Stimulated activated CD4-positive, alpha-beta T cell treated with anti-CD3 and anti-CD28 coated beads, Interleukin-15, amount 100 ng/mL, for 1 hour (primary cell): ENCODE data around the gene HLA-DQB1.

Source experiments
- DNase-seq, 2 donors: peaks; one replicate each; pipeline ENCODE4 v3.0.0-alpha.2; 2020; ENCODE audit warnings: low read depth in 1 of 2, low spot score in 1 of 2

Gene HLA-DQB1

DNA sequence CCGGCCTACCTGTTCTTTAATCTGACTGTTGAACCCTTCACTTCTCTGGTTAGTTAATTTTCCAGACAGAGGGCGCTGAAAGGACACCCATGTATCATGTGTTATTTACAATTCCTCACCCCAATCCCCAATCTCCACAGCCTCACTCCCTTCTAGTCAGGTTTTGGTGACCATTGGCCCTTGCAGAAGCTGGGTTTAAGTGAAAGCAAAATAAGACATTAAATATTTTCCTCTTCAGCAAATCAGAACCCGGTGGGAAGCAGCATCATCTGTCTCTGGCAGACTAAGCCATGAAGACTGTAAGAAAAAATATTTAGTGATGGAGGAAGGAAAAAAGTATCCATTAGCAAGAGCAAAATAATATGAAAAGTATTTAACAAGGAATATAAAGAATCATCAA, 38.6 kb downstream of the HLA-DQB1 start:
- DNase-seq = no peak

DNA sequence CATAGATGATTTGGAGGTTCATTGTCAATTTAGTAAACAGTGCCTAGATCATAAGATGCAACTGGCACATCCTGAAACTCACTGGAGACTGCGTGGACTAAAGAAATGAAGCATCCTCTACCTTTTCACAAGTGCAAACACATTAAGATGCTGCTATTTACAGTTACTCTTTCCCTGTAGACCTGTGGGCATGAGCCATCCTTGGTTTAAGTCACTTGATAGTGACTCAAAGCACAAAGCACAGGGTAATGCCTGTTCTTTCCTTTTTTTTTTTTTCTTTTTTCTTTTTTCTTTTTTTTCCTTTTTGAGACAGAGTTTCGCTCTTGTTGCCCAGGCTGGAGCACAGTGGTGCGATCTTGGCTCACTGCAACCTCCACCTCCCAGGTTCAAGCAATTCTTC, 39.2 kb downstream of the HLA-DQB1 start:
- DNase-seq = no peak

DNA sequence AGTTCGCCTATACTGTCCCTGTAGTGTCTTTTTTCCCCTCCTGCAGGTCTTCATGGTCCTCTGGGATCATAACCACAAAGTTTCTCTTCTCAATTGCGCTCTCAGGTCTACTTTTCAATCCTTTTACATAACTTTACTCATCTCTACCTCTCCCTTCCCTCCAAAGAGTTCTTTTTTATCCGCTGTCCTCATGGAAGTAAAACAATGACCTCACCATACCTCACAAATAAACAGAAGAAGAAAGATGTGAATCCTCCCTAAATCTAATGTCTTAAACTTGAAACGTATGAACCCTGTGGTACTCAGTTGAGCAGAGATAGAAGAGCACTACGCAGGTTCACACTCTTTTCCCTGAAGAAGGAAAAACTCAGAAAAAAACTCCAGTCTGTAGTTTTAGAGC, 41.3 kb downstream of the HLA-DQB1 start:
- no peak for DNase-seq

DNA sequence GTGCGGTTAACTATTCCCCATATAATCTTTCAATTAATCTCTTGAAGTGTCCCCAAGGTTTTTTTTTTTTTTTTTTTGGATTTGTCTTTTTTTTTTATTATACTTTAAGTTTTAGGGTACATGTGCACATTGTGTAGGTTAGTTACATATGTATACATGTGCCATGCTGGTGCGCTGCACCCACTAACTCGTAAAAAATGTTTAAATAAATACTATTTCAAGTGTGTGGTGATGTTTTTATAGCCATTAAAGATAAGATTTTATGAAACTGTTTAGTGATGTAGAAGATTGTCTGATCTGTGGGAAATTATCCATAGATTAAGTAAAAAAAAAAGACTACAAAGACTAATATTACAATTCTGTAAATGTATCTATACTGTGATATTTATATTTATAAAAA, 41.9 kb downstream of the HLA-DQB1 start:
- no peak for DNase-seq

DNA sequence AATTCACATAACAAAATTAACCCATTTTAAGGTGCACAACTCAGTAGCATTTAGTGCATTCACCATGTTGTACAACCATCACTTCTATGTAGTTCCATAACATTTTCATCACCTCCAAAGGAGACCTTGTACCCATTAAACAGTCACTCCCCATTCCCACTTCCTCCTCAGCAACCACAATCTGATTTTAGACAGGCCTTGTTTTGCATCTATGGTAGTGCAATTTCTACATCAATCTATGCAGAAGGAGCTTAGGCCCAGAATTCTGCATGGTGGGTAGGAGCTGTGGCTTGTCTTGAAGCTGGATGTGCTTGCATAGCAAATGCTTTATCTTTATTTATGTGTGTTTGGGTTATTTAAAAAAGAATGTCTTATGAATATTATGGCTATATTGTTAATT, 42.8 kb downstream of the HLA-DQB1 start:
- DNase-seq = no peak

DNA sequence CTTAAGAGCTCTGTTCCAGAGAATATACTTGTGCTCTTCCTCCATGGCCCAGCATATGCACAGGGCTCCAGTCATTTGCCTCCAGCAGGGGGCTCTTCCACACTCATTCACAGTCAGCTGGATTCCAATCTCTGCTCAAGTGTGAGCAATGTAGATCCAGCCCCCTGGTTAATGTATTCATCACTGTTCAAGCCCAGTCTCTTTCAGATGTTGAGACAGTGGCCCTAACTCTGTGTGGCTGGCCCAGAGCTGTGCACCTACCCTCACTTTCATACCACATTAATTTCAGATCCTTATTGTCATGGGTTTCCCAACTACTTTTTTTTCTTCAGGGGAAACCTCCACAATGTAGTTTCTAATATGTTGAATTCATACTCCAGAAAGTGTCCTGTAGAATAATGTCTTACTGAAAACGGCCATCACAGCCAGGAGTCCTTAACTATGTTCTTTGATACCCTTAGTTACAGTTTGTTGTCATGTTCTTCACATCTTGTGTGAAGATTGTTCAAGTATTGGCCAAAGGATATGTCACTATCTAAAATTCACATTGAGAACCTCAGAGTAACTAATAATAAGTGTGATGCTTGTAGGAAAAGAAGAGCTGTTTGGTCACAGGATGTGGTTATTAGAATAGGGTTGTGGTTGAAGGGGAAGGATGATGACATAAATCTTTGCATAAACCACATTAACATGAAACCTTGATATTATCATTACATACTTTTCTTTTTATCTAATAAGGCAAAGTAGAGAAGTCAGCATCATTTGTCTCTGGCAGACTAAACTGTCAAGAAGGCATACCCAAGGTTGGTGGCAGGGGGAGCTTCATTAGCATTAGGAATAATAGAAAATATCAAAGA, 43.7 kb downstream of the HLA-DQB1 start:
- peak in 1 of 2 donors; percentile 4 for DNase-seq

DNA sequence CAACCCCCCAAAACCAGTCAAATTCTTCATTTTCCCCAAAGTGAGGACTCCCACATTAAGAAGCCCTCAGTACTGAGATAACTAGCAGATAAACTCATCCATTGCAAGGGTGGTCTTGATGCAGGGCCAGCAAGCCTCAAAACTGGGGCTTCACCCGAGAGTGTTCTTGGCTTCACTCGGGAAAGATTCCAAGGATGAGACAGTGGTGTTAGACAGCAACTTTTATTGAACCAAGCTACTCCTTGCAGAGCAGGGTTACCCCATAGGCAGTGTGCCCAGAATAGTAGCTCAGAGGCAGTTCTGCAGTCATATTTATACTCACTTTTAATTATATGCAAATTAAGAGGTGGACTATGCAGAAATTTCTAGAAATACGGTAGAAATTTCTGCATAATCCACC, 45.1 kb downstream of the HLA-DQB1 start:
- DNase-seq = no peak

DNA sequence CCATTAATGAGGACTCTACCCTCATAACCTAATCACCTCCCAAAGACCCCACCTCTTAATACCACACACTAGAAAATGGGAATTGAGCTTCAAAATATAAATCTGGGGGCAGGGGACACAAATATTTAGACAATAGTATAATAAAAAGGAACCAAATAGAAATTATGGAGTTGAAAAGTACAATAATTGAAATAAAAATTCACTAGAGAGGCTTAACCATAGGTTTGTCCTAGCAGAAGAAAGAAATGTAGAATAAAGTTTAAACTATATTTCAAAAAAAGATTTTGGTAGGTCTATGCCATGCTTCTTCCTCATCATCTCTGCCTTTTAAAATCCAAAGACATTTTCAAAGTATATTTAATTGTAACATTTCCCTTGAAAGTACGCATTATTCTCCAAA, 48.7 kb downstream of the HLA-DQB1 start:
- DNase-seq = no peak

DNA sequence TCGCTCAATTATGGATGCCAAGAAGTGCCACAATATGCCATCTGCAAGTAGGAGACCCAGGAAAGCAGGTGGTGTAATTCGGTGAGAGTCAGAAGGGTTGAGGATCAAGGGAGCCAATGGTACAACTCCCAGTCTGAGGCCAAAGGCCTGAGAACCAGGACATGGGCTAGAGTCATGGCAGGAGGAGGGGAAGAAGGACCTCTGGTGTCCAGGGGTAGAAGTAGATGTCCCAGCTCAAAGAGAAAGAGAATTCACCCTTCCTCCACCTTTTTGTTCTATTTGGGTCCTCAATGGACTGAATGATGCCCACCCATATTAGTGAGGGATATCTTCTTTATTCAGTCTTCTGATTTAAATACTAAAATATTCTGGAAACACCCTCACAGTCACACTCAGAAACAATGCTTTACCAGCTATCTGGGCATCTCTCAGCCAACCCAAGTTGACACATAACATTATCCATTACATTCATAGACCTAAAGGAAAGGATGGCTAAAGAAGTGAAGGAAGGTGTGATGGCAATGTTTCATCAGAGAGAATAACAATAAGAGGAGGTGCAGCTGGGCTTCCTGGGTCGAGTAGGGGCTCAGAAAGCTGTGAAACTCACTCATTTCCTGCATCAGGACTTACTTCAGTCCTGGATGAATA, 50.4 kb downstream of the HLA-DQB1 start:
- no peak for DNase-seq

DNA sequence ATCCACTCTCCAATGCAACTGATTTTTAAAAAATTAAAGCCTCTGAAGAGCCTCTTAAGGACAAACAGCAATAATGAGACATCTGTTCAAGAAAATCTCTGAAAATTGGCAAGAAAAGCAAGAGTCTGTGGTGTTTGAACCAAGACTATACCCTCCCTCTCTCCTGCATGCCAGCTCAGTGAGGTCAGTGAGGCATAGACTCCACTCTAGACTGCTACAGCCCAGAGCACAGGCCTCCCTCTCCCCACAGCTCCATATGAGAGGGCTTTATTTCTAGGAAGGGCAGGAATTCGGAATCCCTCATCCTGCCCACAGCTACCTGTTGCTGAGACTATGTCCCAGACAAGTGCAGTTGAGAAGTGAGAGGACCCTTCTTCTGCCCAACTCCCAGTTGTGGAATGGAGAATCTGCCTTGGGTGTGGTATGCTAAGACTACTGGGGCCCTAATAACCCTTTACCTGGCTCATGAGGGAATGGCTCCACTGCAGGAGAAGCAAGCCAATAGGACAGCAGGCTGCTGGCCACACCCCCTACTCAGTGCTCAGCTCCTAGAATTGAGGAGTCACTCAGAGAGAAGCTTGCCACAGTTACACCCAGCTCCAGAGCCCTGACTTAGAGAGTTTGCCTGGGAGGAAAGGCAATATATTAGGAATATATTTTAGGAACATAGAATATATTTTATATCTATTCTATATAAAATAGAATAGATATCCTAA, 51.9 kb downstream of the HLA-DQB1 start:
- DNase-seq = no peak

DNA sequence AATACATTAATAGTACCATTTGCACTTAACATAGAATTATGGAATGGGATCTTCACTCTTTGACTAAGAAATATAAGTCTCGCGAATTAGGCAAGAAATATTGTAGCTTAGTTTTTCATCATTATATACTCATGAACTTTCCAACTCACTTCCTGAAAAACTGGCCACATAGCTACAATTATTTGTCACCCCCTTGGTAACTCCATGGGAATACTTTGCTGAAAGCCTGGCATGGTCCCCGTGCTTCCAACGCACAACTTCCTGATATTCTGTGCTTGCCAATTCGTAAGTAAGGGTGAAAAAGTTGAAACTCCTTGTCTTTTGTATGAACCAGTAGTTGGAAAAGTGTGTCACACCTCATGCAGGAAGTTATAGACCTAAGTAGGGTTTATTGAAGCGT, 53.0 kb downstream of the HLA-DQB1 start:
- DNase-seq = no peak

DNA sequence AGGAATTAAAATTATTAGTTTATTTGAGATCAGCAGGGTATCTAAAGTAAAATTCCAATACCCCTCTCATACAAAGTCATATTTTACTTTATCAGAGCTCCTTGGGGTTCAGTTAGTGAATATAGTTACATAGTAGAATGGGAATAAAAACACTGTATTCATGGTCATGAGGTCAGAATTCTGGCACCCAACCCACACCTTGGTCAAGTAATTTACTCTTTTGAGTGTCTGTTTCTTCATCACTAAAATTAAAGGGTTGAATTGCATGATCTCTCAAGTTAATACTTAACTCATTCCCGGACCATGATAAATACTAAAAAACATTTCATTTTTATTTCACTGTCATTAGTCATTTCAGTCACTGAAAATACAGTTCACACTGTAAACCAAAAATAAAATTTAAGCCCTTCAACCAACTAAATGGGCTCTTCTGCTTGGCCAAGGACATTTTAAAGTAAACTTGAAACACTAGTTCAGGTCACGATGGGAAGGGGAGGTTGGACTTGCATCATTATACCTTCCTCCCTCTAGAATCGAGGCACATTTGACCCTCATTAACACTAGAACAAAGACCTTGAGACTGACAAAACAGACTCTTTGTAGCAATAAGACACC, 55.7 kb downstream of the HLA-DQB1 start:
- no peak for DNase-seq

DNA sequence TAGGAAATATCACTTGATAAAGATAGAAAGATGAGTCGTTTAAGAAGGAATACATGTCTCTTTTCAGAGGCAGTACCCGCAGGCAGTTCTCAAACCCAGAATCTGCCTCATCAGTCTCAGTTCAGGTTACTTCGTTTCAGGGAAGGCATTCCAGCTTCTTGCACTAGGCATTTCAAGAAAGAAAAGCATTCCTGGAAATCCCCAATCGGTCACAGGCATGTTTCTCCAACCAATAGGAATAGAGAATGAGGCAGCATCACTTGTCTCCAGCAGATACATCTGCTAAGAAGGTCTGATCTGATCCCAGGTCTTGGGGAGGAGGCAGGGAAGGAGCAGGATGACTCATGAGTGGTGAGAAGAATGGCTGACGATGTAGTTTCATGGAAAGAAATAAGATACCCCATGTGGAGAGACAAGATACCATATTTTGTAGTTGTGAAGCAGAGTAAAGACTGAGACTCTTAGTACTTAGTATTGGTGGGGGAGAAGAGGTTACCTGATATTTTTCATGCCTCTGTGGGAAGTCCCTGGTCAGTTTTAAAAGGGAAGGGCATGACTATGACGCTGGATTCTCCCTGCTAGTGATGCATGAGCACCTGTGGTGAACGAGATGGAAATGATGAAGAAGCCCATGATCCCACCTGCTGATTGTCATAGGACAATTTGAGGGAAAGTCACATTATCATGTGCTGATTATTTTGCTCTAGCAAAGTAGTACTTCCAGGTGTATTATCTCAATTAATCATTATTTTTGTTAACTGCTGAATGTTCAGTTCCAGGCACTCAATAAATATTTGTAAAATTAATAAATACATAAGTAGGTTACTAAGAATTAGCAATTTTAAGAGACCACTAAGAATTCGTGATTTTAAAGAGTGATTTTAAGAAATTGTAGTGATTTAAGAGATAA, 56.5 kb downstream of the HLA-DQB1 start:
- no peak for DNase-seq
